ENCODE data around the gene SHROOM4.

SHROOM4 gene, protein sequence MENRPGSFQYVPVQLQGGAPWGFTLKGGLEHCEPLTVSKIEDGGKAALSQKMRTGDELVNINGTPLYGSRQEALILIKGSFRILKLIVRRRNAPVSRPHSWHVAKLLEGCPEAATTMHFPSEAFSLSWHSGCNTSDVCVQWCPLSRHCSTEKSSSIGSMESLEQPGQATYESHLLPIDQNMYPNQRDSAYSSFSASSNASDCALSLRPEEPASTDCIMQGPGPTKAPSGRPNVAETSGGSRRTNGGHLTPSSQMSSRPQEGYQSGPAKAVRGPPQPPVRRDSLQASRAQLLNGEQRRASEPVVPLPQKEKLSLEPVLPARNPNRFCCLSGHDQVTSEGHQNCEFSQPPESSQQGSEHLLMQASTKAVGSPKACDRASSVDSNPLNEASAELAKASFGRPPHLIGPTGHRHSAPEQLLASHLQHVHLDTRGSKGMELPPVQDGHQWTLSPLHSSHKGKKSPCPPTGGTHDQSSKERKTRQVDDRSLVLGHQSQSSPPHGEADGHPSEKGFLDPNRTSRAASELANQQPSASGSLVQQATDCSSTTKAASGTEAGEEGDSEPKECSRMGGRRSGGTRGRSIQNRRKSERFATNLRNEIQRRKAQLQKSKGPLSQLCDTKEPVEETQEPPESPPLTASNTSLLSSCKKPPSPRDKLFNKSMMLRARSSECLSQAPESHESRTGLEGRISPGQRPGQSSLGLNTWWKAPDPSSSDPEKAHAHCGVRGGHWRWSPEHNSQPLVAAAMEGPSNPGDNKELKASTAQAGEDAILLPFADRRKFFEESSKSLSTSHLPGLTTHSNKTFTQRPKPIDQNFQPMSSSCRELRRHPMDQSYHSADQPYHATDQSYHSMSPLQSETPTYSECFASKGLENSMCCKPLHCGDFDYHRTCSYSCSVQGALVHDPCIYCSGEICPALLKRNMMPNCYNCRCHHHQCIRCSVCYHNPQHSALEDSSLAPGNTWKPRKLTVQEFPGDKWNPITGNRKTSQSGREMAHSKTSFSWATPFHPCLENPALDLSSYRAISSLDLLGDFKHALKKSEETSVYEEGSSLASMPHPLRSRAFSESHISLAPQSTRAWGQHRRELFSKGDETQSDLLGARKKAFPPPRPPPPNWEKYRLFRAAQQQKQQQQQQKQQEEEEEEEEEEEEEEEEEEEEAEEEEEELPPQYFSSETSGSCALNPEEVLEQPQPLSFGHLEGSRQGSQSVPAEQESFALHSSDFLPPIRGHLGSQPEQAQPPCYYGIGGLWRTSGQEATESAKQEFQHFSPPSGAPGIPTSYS (N-terminal part only)

DNA sequence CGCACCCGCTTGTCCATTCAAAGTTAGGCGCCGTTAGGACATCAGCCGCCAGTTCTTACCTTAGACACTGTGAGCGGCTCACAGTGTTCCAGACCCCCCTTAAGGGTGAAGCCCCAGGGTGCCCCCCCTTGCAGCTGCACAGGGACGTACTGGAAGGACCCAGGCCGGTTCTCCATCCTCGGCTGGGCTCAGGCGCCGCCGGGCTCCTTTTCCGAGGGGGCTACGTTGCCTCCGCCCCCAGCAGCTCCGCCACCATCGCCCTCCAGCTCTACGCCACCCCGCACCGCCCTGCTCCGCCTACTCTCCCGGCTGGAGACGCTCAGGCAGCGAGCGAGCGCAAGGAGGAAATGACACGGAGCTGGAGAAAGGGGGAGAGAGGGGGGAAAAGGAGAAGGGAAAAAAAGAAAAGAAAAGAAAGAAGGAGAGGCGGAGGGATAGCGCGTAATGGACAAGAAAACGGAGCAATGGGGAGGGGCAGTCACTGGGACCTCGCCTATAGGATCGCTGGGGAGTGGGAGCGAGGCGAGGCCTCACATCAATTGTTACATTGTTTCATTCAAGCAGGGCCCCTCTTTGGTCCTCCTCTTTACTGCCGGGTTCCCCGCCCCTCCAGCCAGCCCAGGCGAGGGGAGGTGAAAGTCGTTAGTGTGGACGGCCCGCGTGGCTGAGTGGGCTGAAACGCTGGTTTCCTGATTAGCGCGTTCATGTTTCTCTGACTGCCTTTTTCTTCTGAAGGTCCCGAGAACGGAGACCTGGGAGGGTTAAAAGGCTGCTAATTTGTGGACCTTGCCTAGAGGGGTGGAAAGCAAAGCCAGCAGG lies at the start of gene SHROOM4:
SHROOM4 (minus strand) TSS at position 352 of the 819 bp plus-strand sequence; CDS start at position 176, 176 bp downstream.
- DNase-seq (ENCODE audit: low read depth): no peak

DNA sequence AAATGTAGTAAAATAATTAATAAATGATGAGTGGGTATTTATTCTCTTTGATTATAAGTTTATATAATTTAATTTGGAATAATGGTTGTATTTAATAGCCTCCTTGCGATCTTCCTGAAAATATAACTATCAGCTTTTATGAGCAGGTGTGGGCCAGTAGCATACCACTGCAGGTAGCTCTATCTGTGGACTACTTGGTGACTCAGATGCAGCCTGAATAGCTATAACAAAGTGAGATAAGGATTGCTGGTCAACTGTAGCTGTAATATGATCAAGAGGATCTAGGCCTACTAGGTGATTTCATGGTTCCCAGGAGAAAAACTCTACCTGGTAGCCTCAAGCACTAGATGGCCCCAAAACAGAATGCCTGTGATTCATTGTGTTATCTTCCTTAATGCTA lies 49.5 kb upstream of the SHROOM4 start:
- no peak for DNase-seq (ENCODE audit: low read depth)

DNA sequence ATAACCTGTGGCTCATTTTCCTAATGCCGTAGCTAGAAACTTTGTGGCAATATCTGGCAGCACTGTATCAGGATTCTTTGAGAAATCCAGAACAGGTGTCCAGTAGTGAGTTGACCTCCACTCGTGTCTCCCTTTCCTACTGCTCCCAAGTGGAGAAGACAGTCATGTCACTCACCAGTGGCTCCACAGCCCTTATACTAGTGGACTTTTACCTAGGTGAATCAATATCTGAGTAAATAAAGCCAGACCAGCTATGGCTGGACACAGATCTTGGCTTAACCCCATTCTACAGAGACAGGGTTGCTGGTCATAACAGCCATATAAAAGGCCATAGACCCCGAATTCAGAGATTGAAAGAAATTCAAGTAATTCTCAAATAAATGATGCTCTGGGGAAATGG lies 46.5 kb upstream of the SHROOM4 start:
- DNase-seq (ENCODE audit: low read depth): no peak

DNA sequence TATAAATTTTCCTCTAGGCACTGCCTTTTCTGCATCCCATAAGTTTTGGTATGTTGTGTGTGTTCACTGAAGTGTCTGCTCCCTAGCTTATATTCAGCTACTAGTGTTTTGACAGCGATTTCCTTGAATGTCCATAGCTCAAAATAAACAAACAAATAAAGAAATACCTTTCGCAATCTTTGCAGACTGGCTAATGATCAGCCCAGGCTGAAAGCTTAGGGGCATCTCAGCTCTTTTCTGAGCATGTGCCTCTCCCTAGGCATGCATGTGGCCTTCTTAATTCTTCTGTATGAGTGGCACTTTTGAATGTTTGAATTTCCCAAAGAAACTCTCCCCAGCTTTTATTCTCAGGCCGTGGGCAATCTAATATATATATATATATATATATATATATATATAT lies 44.6 kb upstream of the SHROOM4 start:
- DNase-seq (ENCODE audit: low read depth): no peak

DNA sequence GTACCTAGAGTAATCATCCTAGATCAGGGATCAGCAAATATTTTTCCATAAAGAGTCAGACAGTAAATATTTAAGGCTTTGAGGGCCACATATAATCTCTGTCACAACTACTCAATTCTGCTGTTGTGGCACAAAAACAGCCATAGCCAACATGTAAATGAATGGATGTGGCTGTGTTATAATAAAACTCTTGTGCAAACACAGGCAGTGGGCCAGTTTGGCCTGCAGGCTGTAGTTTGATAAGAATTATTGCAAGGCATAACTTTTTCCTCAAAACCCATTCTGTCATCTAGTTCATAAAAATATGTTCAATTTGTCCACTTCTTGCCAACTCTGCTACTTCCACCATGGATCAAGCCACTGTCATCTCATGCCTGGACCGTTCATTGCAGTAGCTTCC lies 39.4 kb upstream of the SHROOM4 start:
- DNase-seq (ENCODE audit: low read depth): no peak

DNA sequence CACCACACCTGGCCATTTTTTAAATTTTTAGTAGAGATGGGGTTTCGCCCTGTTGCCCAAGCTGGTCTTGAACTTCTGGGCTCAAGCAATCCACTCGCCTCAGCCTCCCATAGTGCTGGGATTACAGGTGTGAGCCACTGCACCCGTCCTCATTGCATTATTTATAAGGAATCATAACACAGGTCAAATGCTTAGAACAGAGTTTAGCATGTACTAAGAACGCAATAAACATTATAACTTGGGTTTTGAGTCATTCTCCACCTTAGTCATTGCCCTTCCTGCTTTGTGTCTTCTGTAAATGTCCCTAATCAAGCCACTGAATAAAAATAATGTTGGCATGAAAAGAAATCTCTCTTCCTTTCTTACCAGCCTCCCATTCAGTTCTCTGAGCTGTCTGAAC lies 38.5 kb upstream of the SHROOM4 start:
- no peak for DNase-seq (ENCODE audit: low read depth)

GRCh38 chrX:50842221-50842620 lies 28.2 kb upstream of the SHROOM4 start:
- DNase-seq (ENCODE audit: low read depth): no peak

DNA sequence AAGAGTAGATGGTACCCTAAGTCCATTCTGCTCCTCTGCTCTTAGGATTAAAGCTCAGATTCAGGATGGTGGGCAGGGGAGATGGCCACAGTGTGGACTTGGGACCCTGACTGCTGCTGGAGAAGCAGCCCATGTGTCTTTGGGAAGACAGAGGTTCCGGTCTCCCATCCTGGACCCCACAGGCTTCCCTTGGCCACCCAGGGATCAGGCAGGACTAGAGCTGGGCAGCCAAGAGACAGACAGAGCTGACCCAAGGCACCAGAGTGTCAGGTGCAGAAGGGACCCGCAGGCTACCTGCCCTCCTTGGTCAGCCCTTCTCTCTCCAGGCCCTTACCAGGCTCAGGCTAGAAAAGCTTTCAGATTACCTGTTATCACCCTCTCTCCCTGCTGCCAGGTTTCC lies 25.7 kb upstream of the SHROOM4 start:
- no peak for DNase-seq (ENCODE audit: low read depth)

GRCh38 chrX:50838820-50839600 lies 25.0 kb upstream of the SHROOM4 start:
- no peak for DNase-seq (ENCODE audit: low read depth)

GRCh38 chrX:50827996-50828395 lies 14.0 kb upstream of the SHROOM4 start:
- DNase-seq (ENCODE audit: low read depth): no peak

GRCh38 chrX:50825825-50826224 lies 11.8 kb upstream of the SHROOM4 start:
- DNase-seq (ENCODE audit: low read depth): no peak

- no peak for DNase-seq (ENCODE audit: low read depth)
These were observed 5.0 kb upstream of the SHROOM4 start for GRCh38 chrX:50818986-50819385.

DNA sequence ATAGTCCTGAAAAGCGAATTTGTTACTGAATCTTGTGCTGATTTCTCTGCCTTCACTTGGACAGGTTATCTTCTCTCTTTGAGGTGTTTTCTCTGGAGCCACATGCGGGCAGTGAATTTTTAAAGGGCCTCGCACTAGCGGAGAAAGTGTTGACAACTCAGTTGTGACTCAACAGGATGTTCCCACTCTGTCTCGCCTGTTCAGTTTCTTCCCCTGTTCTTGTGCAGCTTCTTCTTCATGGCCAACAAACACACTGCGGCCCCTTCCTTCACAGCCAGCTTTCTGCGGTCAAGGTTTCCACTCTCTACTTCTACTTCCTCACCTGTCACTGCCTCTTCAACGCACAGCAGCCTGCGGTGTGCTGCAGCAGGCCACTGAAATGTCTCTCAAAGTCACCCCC lies 1.1 kb upstream of the SHROOM4 start:
- DNase-seq (ENCODE audit: low read depth): no peak

DNA sequence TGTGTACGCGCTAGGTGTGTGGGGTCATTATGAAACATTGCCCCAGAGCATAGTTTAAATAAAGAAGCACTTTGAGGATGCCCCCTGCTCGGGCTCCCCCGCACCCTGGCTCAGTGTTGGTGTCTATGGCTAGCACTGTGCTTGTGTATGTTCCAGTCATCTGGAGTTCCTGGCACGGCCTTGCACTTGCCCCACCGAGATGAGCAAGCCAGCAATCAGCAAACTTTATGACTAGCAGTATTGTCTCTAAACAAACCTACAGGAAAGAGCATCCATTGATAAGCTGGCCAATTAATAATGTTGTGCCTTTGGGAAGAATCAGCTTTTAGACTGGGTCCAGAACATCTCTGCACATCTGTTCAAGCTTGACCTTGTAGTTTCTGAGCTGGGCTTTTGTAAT lies 707 bp upstream of the SHROOM4 start:
- no peak for DNase-seq (ENCODE audit: low read depth)

DNA sequence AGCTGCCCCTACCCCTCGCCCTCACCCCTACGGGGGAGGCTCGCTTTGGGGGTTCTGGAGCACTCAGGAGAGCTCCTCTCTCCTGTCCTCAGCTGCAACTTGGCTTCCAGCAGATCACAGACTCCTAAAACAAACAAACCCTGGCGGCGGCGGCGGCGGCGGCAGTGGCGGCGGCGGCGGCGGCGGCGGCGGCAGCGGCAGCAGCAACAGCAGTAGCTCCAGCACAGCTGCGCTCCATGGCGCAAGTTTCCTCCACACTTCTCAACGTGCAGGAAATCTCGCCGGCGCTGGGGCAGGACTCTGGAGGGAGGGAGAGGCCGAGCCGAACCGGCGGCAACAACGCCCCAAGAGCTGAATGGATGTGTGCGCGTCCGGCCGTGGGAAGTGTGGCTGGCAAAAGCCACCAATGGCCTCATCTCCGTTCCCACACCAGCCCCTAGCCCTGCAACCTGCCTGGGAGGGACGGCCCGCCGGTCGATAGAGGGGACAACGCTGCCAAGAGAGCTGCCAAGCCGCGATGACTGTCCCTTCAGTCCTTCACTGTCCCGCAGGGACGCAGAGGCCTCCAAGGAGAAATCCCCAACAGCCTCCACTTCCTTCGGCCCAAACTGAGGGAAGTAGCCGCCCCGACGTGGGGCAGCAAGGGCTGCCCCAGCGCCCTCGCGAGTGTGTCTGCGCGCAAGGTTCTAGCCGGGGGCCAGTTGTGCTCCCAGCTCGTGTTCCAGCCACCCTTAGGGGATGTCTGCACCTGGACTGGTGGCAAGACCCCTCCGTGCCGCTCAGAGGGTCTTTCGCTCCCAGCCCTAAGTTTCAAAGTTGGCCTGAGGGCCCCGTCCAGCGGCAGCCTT lies 775 bp downstream of the SHROOM4 start:
- DNase-seq (ENCODE audit: low read depth): no peak

- DNase-seq (ENCODE audit: low read depth): no peak
These were observed 8.7 kb downstream of the SHROOM4 start for GRCh38 chrX:50805276-50805675.

- DNase-seq (ENCODE audit: low read depth): no peak
These were observed 12.9 kb downstream of the SHROOM4 start for GRCh38 chrX:50801135-50801534.

DNA sequence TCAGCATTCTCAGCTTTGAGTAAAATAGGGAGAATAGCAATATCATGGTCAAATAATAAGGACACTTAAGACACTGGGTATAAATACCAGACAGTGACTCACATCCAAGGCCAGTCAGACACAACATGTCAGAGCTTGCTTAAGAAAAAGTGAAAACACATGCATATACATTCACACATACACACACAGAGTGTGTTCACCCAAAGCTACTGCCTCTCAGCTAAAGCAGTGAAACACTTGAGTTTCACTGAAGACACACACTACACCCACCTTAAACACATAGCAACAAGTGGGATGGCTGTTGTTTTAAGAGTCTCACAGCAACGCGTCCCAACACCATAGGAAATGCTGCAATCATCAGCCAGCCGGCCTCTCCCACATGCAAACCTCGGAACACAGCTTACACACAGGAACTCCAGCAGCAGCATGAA lies 14.4 kb downstream of the SHROOM4 start:
- no peak for DNase-seq (ENCODE audit: low read depth)

DNA sequence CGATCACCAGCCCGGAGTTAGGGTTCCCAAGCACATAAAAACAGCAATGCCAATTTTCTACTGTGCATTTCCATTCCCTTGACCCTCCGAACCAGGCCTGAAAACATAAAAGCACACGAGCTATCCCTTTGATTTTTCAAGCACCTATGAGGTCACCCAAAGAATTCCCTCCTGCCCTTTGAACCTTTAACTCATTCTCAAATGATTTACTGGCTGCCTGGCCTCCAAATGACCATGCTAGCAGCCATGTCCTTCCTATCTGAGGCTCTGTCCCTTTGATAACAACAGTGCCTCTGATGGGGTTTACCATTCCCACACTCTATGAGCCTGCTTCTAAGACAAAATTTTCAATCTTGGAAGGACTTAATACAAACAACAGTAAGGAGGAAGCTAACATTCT lies 15.2 kb downstream of the SHROOM4 start:
- no peak for DNase-seq (ENCODE audit: low read depth)

- no peak for DNase-seq (ENCODE audit: low read depth)
These were observed 26.9 kb downstream of the SHROOM4 start for GRCh38 chrX:50787099-50787498.

All from stimulated activated CD8-positive, alpha-beta memory T cell treated with anti-CD3 and anti-CD28 coated beads, Interleukin-12 subunit alpha, Interleukin-12 subunit beta, amount 100 ng/mL, for 1 hour (primary cell).